ENCODE measurements around the gene SKA3. TPM values are rescaled to one million over a fixed set of nuclear protein-coding genes. Genes with fewer than 3 reads are reported as not detected.

Gene SKA3
- total RNA-seq, 1 donor from 2014 or later: 1.7 TPM

DNA sequence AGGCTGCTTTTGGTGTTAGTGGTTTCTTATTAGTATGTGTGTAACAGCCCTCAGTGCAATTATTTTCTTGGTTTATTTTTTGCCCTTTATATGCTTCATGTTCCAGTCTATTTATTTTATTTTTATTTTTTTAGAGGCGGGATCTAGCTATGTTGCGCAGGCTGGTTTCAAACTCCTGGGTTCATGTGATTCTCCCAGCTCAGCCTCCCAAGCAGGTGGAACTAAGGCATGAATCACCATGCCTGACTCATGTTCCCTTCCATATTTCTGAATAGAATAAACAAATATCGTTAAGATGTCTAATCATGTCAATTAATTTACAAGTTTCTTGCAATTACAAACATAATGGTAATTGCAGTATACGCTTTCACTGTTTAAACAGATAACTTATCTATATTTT is 11.7 kb downstream of the SKA3 start:
- intact Hi-C loops (cut with DNase I): no loop called here
- no peaks in the 10 kb centered on the region for H3K36me3 ChIP-seq
- ATAC-seq (no peak), DNase-seq (no peak)
- H3K4me1 ChIP-seq: no peaks in the 10 kb centered on the region
- H3K27ac ChIP-seq: no peak overlapping the region
- TF ChIP-seq, protein P1, sequence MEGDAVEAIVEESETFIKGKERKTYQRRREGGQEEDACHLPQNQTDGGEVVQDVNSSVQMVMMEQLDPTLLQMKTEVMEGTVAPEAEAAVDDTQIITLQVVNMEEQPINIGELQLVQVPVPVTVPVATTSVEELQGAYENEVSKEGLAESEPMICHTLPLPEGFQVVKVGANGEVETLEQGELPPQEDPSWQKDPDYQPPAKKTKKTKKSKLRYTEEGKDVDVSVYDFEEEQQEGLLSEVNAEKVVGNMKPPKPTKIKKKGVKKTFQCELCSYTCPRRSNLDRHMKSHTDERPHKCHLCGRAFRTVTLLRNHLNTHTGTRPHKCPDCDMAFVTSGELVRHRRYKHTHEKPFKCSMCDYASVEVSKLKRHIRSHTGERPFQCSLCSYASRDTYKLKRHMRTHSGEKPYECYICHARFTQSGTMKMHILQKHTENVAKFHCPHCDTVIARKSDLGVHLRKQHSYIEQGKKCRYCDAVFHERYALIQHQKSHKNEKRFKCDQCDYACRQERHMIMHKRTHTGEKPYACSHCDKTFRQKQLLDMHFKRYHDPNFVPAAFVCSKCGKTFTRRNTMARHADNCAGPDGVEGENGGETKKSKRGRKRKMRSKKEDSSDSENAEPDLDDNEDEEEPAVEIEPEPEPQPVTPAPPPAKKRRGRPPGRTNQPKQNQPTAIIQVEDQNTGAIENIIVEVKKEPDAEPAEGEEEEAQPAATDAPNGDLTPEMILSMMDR (IDR thresholded peaks at IDR 0.05): no peak
- H3K9me3 ChIP-seq: no peaks in the 10 kb centered on the region
- H3K27me3 ChIP-seq: no peaks in the 10 kb centered on the region
- H3K4me3 ChIP-seq: no peak overlapping the region

DNA sequence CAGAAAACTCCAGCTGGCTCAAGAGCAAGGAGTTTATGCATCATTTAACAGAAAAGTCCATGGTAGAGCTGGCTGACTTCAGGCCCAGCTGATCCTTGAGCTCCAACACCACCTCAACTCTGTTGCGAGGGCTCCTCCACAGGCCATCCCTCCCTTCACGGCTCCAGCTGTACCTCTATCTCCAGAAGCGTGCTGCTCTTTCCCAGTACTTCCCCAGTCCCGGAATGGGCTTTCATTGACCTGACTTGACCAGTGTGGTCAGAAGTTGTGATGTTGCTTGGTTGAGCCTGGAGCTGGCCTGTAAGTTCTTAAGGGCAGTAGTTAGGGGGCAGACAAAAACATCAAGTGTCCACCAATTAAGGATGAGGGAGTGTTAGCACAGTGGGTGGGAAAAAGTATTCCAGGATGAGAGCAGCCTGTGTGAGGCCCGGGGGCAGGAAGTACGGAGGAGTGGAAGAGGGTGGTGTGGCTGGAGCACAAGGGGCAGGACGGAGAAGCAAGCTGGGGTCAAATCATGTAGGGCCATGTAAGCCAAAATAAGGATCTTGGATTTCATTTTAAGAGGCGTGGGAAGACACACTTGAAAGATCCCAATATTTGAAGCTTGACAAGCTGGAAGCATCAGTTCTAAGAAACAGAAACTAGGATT is 24.0 kb downstream of the SKA3 start:
- DNase-seq (no peak), ATAC-seq (no peak)
- Histone ChIP-seq H3K4me3 (no peak overlapping the region), H3K9me3 (no peaks in the 10 kb centered on the region), H3K27me3 (no peaks in the 10 kb centered on the region), H3K27ac (no peak overlapping the region), H3K4me1 (no peaks in the 10 kb centered on the region), H3K36me3 (peaks cover 10% of the 10 kb centered on the region)
- TF ChIP-seq, protein P1 (IDR thresholded peaks at IDR 0.05): no peak
- intact Hi-C loops (cut with DNase I): no loop called here

DNA sequence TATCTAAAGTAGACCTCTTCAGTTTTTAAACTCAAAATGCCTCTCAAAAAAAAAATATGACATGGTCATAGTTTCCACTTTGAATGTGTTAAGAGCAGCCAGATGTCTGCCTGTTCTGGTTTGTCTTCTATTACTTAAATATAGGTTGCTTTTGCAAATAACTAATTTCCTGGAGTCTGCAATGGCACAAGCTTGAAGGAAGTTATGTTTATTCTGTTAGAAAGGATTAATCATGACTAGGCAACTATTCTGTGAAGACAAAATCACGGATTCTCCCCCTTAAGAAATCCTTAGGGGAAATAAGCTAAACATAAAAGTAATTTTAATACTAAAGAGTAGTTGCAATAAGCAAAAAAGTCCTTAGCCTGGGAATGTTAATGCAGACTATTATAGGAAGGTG is 26.3 kb downstream of the SKA3 start:
- no peak for ATAC-seq
- H3K27me3 ChIP-seq: no peaks in the 10 kb centered on the region

DNA sequence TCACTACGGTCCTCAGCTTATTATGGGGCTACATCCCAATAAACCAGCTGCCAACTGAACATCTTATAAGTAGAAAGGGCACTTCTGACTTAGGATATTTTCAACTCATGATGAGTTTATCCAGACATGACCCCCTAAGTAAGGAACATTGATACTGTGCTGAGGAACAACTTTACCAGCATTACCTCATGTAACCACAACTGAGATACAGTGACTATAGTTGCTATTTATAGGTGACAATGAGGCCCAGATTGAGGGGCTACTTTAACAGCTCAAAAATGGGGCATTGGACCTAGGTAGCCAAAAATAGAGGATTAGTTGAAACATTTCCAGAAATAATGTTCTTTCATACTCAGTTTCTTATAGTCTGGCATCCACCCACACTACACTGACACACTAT is 26.8 kb downstream of the SKA3 start:
- H3K27ac ChIP-seq: no peak overlapping the region
- H3K4me1 ChIP-seq: no peaks in the 10 kb centered on the region
- no peaks in the 10 kb centered on the region for H3K27me3 ChIP-seq
- peaks cover 34% of the 10 kb centered on the region for H3K36me3 ChIP-seq
- ATAC-seq (no peak), DNase-seq (no peak)
- intact Hi-C loops (cut with DNase I): no loop called here
- TF ChIP-seq, protein P1 (IDR thresholded peaks at IDR 0.05): no peak
- H3K9me3 ChIP-seq: no peaks in the 10 kb centered on the region
- no peak overlapping the region for H3K4me3 ChIP-seq

More for the DNA sequence above, 26.3 kb downstream of the SKA3 start:
- DNase-seq: no peak
- no peaks in the 10 kb centered on the region for H3K9me3 ChIP-seq
- no peaks in the 10 kb centered on the region for H3K4me1 ChIP-seq
- intact Hi-C loops (cut with DNase I): no loop called here
- H3K36me3 ChIP-seq: peaks cover 33% of the 10 kb centered on the region
- no peak overlapping the region for H3K4me3 ChIP-seq
- no peak overlapping the region for H3K27ac ChIP-seq
- TF ChIP-seq, protein P1 (IDR thresholded peaks at IDR 0.05): no peak

DNA sequence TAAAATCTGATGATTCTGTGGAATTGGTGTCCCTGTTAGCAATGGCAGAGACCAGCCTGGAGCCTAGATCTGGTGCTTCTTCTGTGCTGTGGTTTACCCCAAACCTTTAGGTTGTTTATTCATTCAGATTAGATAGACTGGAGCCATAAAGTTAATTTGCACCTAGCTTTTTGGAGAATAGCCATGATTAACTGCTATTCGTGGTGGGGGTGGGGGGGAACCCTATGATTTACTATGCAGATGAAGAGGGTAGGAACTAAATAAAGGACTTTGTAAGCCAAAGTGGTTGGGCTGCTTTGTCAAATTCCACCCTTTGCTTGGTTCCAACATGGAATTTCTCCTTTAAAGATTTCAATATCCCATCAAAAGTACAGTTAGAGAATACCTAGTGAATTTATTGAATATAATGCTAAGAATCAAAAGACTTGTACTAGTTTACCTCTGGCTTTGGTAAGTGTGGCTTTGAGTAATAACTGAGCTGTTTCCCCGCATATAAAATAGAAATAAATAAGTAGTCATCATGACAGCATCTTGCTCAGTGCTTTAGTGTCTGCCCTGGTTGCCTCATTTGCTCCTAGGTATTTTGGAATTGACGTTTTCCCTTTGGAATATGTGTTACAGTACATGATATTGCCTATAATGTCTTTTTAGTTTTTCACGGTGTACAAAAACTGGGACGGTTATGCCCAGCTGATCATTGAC is 27.6 kb downstream of the SKA3 start:
- Histone ChIP-seq H3K27me3 (no peaks in the 10 kb centered on the region), H3K36me3 (peaks cover 36% of the 10 kb centered on the region), H3K4me1 (no peaks in the 10 kb centered on the region), H3K27ac (no peak overlapping the region), H3K9me3 (no peaks in the 10 kb centered on the region), H3K4me3 (no peak overlapping the region)
- DNase-seq: no peak
- ATAC-seq: no peak
- TF ChIP-seq, protein P1 (IDR thresholded peaks at IDR 0.05): no peak
- intact Hi-C loops (cut with DNase I): no loop called here

Data from upper lobe of right lung (tissue), 1 donor.